ENCODE measurements around the gene SNX25.
A peak's percentile ranks its signal among the peaks of the same experiment; 100 is the strongest.
"Not testable (repeated sequence)": the region's sequence is repeated elsewhere in the genome, so short reads cannot be mapped to it uniquely, and the experiment has no call there.

Gene SNX25

GRCh38 chr4:185209852-185210101 lies 379 bp downstream of the SNX25 start:
- peak overlapping the region; percentile 73 for H3K4me3 ChIP-seq (ENCODE audit: low read depth, low read length)
- peaks cover 18% of the 10 kb centered on the region for H3K27me3 ChIP-seq (ENCODE audit: control insufficient read depth, insufficient read depth, low read length)
- peaks cover 14% of the 10 kb centered on the region for H3K4me1 ChIP-seq (ENCODE audit: control insufficient read depth, insufficient read depth, low read length)
- H3K36me3 ChIP-seq (ENCODE audit: control insufficient read depth, insufficient read depth, low read length); H3K9ac ChIP-seq (ENCODE audit: low read depth, low read length); H3K9me3 ChIP-seq (ENCODE audit: control insufficient read depth, insufficient read depth, low read length): not testable (repeated sequence)

- H3K9me3 ChIP-seq (ENCODE audit: control insufficient read depth, insufficient read depth, low read length): no peaks in the 10 kb centered on the region
- H3K9ac ChIP-seq (ENCODE audit: low read depth, low read length): peak overlapping the region; percentile 42
- peaks cover 17% of the 10 kb centered on the region for H3K27me3 ChIP-seq (ENCODE audit: control insufficient read depth, insufficient read depth, low read length)
- peaks cover 17% of the 10 kb centered on the region for H3K4me1 ChIP-seq (ENCODE audit: control insufficient read depth, insufficient read depth, low read length)
- no peaks in the 10 kb centered on the region for H3K36me3 ChIP-seq (ENCODE audit: control insufficient read depth, insufficient read depth, low read length)
- peak overlapping the region; percentile 73 for H3K4me3 ChIP-seq (ENCODE audit: low read depth, low read length)
Observed at GRCh38 chr4:185210102-185210981, 944 bp downstream of the SNX25 start.

- Histone ChIP-seq H3K4me3 (ENCODE audit: low read depth, low read length) (peak overlapping the region; percentile 73), H3K9me3 (ENCODE audit: control insufficient read depth, insufficient read depth, low read length) (no peaks in the 10 kb centered on the region), H3K9ac (ENCODE audit: low read depth, low read length) (no peak overlapping the region), H3K4me1 (ENCODE audit: control insufficient read depth, insufficient read depth, low read length) (peaks cover 19% of the 10 kb centered on the region), H3K27me3 (ENCODE audit: control insufficient read depth, insufficient read depth, low read length) (peaks cover 17% of the 10 kb centered on the region), H3K36me3 (ENCODE audit: control insufficient read depth, insufficient read depth, low read length) (no peaks in the 10 kb centered on the region)
Observed at GRCh38 chr4:185211035-185211434, 1.6 kb downstream of the SNX25 start.

GRCh38 chr4:185211641-185212040 lies 2.2 kb downstream of the SNX25 start:
- Histone ChIP-seq H3K9me3 (ENCODE audit: control insufficient read depth, insufficient read depth, low read length) (no peaks in the 10 kb centered on the region), H3K36me3 (ENCODE audit: control insufficient read depth, insufficient read depth, low read length) (no peaks in the 10 kb centered on the region), H3K27me3 (ENCODE audit: control insufficient read depth, insufficient read depth, low read length) (peaks cover 17% of the 10 kb centered on the region), H3K4me1 (ENCODE audit: control insufficient read depth, insufficient read depth, low read length) (peaks cover 19% of the 10 kb centered on the region), H3K4me3 (ENCODE audit: low read depth, low read length) (peak overlapping the region; percentile 73), H3K9ac (ENCODE audit: low read depth, low read length) (no peak overlapping the region)

GRCh38 chr4:185212581-185212980 lies 3.2 kb downstream of the SNX25 start:
- Histone ChIP-seq H3K9me3 (ENCODE audit: control insufficient read depth, insufficient read depth, low read length) (no peaks in the 10 kb centered on the region), H3K4me1 (ENCODE audit: control insufficient read depth, insufficient read depth, low read length) (peaks cover 27% of the 10 kb centered on the region), H3K27me3 (ENCODE audit: control insufficient read depth, insufficient read depth, low read length) (peaks cover 14% of the 10 kb centered on the region), H3K9ac (ENCODE audit: low read depth, low read length) (no peak overlapping the region), H3K4me3 (ENCODE audit: low read depth, low read length) (no peak overlapping the region), H3K36me3 (ENCODE audit: control insufficient read depth, insufficient read depth, low read length) (no peaks in the 10 kb centered on the region)

- Histone ChIP-seq H3K36me3 (ENCODE audit: control insufficient read depth, insufficient read depth, low read length) (no peaks in the 10 kb centered on the region), H3K4me1 (ENCODE audit: control insufficient read depth, insufficient read depth, low read length) (peaks cover 27% of the 10 kb centered on the region), H3K4me3 (ENCODE audit: low read depth, low read length) (no peak overlapping the region), H3K9me3 (ENCODE audit: control insufficient read depth, insufficient read depth, low read length) (no peaks in the 10 kb centered on the region), H3K9ac (ENCODE audit: low read depth, low read length) (no peak overlapping the region), H3K27me3 (ENCODE audit: control insufficient read depth, insufficient read depth, low read length) (peaks cover 7% of the 10 kb centered on the region)
Observed at GRCh38 chr4:185213877-185214276, 4.5 kb downstream of the SNX25 start.

GRCh38 chr4:185215261-185215660 lies 5.9 kb downstream of the SNX25 start:
- Histone ChIP-seq H3K9ac (ENCODE audit: low read depth, low read length) (no peak overlapping the region), H3K36me3 (ENCODE audit: control insufficient read depth, insufficient read depth, low read length) (no peaks in the 10 kb centered on the region), H3K4me1 (ENCODE audit: control insufficient read depth, insufficient read depth, low read length) (peaks cover 27% of the 10 kb centered on the region), H3K4me3 (ENCODE audit: low read depth, low read length) (no peak overlapping the region), H3K9me3 (ENCODE audit: control insufficient read depth, insufficient read depth, low read length) (no peaks in the 10 kb centered on the region), H3K27me3 (ENCODE audit: control insufficient read depth, insufficient read depth, low read length) (peaks cover 7% of the 10 kb centered on the region)

GRCh38 chr4:185217408-185217975 lies 8.1 kb downstream of the SNX25 start:
- H3K27me3 ChIP-seq (ENCODE audit: control insufficient read depth, insufficient read depth, low read length): no peaks in the 10 kb centered on the region
- H3K9me3 ChIP-seq (ENCODE audit: control insufficient read depth, insufficient read depth, low read length): no peaks in the 10 kb centered on the region
- no peak overlapping the region for H3K9ac ChIP-seq (ENCODE audit: low read depth, low read length)
- H3K36me3 ChIP-seq (ENCODE audit: control insufficient read depth, insufficient read depth, low read length): no peaks in the 10 kb centered on the region
- peaks cover 21% of the 10 kb centered on the region for H3K4me1 ChIP-seq (ENCODE audit: control insufficient read depth, insufficient read depth, low read length)
- H3K4me3 ChIP-seq (ENCODE audit: low read depth, low read length): no peak overlapping the region

GRCh38 chr4:185218312-185218711 lies 8.9 kb downstream of the SNX25 start:
- no peak overlapping the region for H3K4me3 ChIP-seq (ENCODE audit: low read depth, low read length)

GRCh38 chr4:185219551-185220344 lies 10.3 kb downstream of the SNX25 start:
- Histone ChIP-seq H3K36me3 (ENCODE audit: control insufficient read depth, insufficient read depth, low read length) (no peaks in the 10 kb centered on the region), H3K4me1 (ENCODE audit: control insufficient read depth, insufficient read depth, low read length) (peaks cover 12% of the 10 kb centered on the region), H3K9me3 (ENCODE audit: control insufficient read depth, insufficient read depth, low read length) (no peaks in the 10 kb centered on the region), H3K4me3 (ENCODE audit: low read depth, low read length) (no peak overlapping the region), H3K27me3 (ENCODE audit: control insufficient read depth, insufficient read depth, low read length) (no peaks in the 10 kb centered on the region), H3K9ac (ENCODE audit: low read depth, low read length) (no peak overlapping the region)

More at GRCh38 chr4:185218312-185218711, 8.9 kb downstream of the SNX25 start:
- H3K4me1 ChIP-seq (ENCODE audit: control insufficient read depth, insufficient read depth, low read length): peaks cover 20% of the 10 kb centered on the region
- H3K27me3 ChIP-seq (ENCODE audit: control insufficient read depth, insufficient read depth, low read length): no peaks in the 10 kb centered on the region
- no peaks in the 10 kb centered on the region for H3K9me3 ChIP-seq (ENCODE audit: control insufficient read depth, insufficient read depth, low read length)
- H3K36me3 ChIP-seq (ENCODE audit: control insufficient read depth, insufficient read depth, low read length): no peaks in the 10 kb centered on the region
- H3K9ac ChIP-seq (ENCODE audit: low read depth, low read length): no peak overlapping the region

- no peaks in the 10 kb centered on the region for H3K27me3 ChIP-seq (ENCODE audit: control insufficient read depth, insufficient read depth, low read length)
- no peaks in the 10 kb centered on the region for H3K9me3 ChIP-seq (ENCODE audit: control insufficient read depth, insufficient read depth, low read length)
- peaks cover 8% of the 10 kb centered on the region for H3K4me1 ChIP-seq (ENCODE audit: control insufficient read depth, insufficient read depth, low read length)
- no peak overlapping the region for H3K9ac ChIP-seq (ENCODE audit: low read depth, low read length)
- H3K4me3 ChIP-seq (ENCODE audit: low read depth, low read length): no peak overlapping the region
- H3K36me3 ChIP-seq (ENCODE audit: control insufficient read depth, insufficient read depth, low read length): no peaks in the 10 kb centered on the region
Observed at GRCh38 chr4:185221491-185221890, 12.1 kb downstream of the SNX25 start.

Data from iPS-15b (cell line).